Cerebellar nuclear complex (tissue), 1 donor: ENCODE results near the gene SMG6.
"Not testable (repeated sequence)": the region's sequence is repeated elsewhere in the genome, so short reads cannot be mapped to it uniquely, and the experiment has no call there.

Source experiments
- DNase-seq, 2 experiments: peaks; one replicate each; lab custom pipeline; 2025; lab: John Stamatoyannopoulos, UW

SMG6 gene

GRCh38 chr17:2263183-2264066 is 40.2 kb downstream of the SMG6 start:
- no peak for DNase-seq

- DNase-seq, result no peak
Measured at GRCh38 chr17:2262135-2262587, 41.4 kb downstream of the SMG6 start.

DNA sequence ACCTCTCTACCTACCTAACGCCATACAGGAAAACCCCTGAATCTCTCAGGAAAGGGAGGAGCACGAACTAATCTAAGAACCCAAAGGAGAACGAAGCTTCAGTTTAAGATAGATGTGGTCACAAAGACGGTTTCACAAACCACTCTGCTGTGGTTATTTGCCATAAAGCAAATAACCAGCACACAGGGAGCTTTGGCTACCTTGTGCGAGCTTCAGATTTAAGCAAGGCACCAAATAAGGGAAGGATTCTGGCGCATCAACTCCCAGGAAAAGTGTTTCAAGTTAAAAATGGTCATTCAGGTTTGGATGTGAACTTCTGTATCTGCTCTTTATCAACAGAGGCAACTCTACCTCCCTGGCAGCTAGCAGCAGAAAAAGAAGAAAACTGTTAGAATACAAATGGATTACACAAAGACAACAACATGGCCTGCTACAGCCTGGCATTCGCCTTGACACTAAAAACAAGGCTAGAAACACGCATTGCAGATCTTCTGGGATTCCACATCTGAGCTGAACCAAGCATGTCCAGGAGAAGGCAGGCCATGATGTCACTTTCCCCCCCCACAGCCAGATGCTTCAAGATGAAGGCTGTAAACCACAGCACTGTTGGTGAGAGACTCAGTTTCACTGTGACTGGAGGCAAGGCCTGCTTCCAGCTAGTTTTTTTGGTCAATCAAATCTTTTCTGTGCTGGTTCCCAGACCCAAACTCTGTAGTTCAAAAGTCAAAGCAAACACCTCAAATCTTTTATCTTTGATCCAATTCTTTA is 43.6 kb downstream of the SMG6 start:
- DNase-seq, result no peak

DNA sequence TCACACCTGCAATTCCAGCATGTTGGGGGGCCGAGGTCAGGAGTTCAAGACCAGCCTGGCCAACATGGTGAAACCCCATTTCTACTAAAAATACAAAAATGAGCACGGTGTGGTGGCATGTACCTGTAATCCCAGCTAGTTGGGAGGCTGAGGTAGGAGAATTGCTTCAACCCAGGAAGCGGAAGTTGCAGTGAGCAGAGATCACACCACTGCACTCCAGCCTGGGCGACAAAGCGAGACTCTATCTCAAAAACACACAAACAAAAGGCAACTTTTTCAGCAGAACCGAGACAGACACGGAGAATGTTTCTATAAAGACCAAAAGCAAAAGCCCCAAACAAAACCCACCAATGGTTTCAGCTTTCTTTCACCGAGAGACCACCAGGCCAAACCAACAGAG is 44.8 kb downstream of the SMG6 start:
- DNase-seq, result not testable (repeated sequence)

- no peak for DNase-seq
Measured at GRCh38 chr17:2253768-2254406, 49.7 kb downstream of the SMG6 start.

DNA sequence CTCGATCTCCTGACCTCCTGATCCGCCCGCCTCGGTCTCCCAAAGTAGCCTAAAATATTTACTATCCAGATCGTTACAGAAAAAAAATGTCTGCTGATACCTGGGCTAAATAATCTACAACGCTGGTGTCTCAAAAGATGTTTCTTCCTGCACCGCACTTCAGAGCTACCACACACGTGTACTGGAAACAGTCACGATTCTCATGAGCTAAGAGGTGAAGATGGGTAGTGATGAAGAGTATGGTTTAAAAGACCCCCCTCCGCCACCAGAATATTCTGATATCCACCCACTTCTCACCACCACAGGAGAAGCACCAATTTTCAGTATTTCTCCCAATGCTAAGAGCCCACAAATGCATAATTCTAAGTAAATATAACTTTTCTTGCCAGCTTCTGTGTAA is 50.2 kb downstream of the SMG6 start:
- DNase-seq, result no peak

GRCh38 chr17:2251098-2251497 is 52.5 kb downstream of the SMG6 start:
- no peak for DNase-seq

DNA sequence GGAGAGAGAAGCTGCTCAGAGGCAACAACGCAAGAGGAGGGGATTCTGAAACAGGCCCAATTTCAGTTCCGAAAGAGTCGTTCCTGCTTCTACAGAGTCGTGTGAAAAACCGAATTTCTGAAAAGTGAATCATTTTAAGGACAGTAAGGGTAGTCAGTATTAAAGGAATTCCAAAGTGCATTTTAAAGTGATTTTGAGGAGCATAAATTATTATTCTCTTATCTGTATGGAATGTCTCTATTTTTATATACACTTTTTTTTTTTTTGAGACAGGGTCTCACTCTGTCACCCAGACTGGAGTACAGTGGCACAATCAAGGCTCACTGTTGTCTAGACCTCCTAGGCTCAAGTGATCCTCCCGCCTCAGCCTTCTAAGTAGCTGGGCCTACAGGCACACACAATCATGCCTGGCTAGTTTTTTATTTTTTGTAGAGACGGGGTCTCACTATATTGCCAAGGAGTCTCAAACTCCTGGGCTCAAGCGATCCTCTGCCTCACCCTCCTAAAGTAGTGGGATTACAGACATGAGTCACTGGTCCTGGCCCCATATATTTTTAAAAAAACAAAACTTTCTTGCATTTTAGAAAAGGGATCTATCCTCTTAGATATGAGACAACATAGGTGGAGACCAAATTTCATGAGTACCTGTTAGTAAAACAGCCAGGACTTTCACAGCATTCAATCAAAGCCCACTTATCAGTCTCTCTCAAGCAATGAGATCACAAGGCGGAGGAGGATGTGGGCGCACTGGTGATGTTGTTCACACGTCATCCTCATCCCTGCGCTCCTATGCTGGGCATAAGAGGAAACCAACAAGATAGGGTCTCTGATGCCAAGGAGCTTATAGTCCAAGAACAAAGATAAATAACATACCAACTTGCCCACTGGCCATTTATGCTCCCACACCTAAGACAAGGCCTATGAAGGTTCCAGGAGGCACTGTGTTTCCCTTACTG is 53.2 kb downstream of the SMG6 start:
- DNase-seq, result no peak

- DNase-seq, result no peak
Measured at GRCh38 chr17:2247005-2247404, 56.6 kb downstream of the SMG6 start.

DNA sequence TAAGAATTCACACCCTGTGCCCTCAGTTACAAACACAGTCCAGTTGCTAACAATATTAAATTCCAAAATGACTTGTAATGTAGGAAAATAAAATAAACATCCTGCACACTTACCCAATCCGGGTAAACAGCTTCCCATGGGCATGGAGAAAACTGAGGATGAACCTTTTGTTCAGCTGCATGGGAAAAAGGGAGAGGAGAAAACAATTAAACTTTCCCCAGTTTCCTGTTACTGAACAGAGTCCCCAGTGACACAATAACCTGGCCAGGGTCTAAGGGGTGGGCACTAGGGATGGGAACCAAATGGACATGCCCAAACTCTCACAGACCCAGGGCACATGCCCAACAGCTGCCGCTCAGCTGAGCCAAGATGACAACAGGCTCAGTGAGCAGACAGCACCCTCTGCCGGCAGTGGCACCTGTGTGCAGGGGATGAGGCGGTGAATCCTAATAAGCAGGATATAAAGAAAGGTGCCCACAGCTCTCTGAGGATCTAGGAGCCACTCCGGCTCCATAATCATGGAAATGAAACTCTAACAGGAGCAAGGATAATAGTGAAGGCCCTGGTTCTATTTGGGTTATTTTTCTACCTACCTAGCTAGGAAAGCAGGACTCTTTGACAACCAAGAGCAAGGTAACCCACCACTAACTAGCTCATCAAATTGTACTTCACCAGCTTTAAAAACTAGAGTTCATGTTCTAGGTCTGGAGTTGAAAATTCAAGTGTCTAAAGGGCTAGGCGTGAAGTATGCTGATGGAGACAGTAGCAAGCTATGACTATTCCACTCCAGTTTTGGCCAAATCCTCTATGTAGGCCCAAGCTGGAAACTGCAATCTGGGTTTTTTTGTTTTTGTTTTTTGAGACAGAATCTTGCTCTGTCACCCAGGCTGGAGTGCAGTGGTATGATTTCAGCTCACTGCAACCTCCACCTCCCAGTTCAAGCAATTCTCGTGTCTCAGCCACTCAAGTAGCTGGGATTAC is 58.8 kb downstream of the SMG6 start:
- peak in 1 of 2 experiments; percentile 54 for DNase-seq

- DNase-seq, result no peak
Measured at GRCh38 chr17:2243953-2244352, 59.6 kb downstream of the SMG6 start.

DNA sequence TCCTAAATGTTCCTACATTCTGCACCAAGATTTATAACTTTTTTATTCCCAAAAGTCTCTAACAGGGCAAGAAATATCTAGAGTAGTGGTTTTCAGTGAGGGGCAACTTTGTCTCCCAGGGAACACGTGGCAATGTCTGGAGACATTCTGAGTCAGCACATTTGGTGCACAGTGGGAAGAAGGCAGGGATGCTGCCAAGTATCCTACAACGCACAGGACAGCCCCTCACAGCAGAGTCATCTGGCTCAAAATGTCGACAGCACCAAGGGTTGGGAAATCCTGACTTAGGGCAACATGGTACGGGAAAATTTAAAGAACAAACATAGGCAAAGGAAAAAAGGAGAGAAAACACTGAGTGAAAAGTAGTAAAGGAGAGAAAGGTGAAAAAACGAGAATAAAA is 61.8 kb downstream of the SMG6 start:
- no peak for DNase-seq

- no peak for DNase-seq
Measured at GRCh38 chr17:2240541-2240940, 63.0 kb downstream of the SMG6 start.

DNA sequence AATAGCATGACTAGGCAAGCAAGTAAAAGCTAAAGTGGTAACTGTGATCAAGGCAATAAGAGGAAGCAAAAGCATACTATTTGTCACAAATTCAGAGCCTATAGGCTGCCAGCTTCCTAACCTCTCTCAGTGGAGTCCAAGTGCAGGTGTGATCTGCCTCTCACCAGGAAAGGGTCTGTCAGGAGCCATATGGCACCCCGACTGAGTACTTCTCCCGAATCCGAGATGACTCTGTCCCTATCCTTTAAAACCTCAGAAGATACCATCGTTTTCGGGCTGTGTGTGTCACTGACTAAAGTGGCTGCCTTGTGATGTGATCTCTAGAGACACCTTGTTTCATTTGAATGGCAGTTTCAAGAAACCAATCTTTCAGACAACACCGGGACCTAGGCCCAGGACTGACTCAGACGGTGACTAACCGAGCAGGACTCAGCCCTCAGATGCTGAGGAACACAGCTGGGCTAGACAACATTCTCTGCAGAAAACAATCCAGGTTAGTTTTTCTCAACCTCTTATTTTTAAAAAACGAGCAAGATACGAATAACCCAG is 63.6 kb downstream of the SMG6 start:
- DNase-seq, result no peak

GRCh38 chr17:2239170-2239551 is 64.4 kb downstream of the SMG6 start:
- DNase-seq, result no peak

DNA sequence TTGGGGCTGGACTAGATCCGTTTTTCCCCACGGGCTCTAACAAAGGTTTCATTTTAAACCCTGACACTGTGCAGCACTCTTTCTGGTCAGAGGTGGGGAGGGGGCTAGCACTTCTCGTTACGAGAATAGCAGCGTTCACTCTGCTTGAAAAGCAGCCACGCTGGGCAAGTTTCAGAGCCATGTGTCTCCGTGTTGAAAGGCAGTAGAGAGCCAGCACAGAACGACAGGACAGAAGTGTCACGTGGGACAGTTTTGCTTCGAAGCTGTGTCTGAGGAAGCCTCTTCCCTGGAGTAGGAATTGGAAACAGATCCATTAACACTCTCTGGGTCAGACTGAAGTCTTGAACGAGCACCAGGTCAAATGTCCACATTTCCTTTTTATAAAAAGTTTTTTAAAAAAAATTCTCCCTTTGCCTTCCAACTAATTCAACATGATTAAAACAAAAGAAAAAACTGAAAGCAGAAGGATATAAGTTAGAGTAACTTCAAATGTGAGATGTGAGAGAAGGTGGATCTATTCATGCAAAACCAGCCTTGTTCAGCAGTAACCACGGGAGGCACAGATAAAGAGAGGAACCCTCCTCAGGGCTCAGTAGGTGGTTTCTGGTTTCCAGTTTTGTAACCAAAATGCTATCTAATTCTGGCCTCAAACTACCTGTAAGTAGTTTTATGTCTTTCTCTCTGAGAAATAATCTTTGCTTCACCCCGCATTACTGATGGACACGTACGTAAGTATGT is 65.0 kb downstream of the SMG6 start:
- no peak for DNase-seq

- DNase-seq, result no peak
Measured at GRCh38 chr17:2237950-2238349, 65.6 kb downstream of the SMG6 start.

DNA sequence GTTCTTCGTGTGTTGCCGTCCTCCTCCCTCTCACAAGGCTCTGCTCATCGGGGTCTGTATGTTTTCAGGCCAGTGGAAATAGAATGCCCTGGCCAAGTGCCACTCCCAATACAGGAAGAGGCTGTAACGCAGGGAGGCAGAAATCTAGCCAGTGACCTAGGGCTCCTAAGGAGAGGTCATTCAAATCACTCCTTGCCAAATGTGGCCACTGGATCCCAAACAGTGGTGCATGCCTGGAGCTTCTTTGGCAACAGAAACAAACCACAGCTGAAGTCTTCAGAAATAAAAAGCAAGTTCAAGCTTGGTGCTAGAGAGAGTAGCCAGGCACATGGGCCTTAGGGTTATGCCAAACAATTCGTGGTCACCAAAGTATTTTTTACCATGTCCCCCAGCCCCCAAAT is 66.1 kb downstream of the SMG6 start:
- DNase-seq, result no peak

DNA sequence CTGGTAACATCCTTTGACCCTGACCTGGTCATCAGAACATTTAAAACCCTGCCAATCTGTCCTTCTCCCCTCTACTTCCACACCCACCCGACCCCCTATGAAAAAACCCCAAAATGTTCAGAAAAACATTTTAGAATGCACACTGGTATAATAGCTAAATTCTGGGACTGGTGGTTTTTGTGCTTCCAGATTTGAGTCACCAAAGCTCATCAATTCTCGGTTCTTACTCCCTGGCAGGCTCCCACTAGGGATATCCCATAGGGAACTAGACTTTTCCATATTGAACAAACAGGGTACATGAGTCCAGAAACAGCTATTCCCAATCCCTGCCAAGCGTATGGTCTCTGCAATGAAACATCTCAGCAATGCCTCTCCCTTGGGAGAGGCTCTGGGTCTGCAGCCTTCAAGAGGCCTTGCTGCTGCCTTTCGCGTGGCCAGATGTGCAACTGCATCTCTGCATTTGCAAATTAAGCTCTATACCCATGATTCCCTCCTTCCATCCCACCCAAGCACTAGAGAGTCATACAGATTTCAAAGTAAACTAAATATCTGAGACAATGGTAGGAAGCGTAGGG is 67.7 kb downstream of the SMG6 start:
- DNase-seq, result no peak
